Endothelial cell of umbilical vein (primary cell): ENCODE results near the gene LHCGR. TPM values are rescaled to one million over a fixed set of nuclear protein-coding genes. Genes with fewer than 3 reads are reported as not detected.

Experiments used
- BruUV-seq: library from RNA; stranded (reverse); fragments of 400-500 nt; replicated peaks from 2 replicates; lab custom pipeline; 2021; lab: Mats Ljungman, UMichigan
- CTCF ChIA-PET: fragments of 300-600, 350-600 bp; sonication (Branson Sonifier 250); formaldehyde crosslinking; loops from one replicate; lab custom pipeline; 2021; ENCODE audit warnings: antibody characterized with exemption, inconsistent platforms; lab: Charles Lee
- POLR2A ChIA-PET: fragments of 300-600, 350-600 bp; sonication (Branson Sonifier 250); formaldehyde crosslinking; loops from one replicate; lab custom pipeline; 2021; ENCODE audit warnings: antibody characterized with exemption, inconsistent platforms; lab: Charles Lee
- DNase-seq: peaks from one replicate; pipeline ENCODE4 v3.0.0-alpha.2; 2011; ENCODE audit warnings: low read depth, low spot score
- FAIRE-seq: peaks from 2 replicates; lab custom pipeline; 2011; peaks lifted over from hg19 to GRCh38; lab: Jason Lieb, UNC
- H2AFZ ChIP-seq: 2 replicates; pipeline ENCODE4 v1.6.0; 2012; ENCODE audit warnings: low read depth, low read length, control low read depth, inconsistent platforms
- H3K27ac ChIP-seq: 2 replicates; pipeline ENCODE4 v1.5.1; 2011; ENCODE audit warnings: low read depth, mild to moderate bottlenecking, control low read depth, low read length, moderate library complexity; ENCODE audit not compliant: insufficient read depth
- H3K27me3 ChIP-seq, 2 experiments: 2 replicates each; pipeline versions ENCODE4 v1.6.0 to v1.6.1; 2011; ENCODE audit warnings: low read length in 2 of 2, mixed read lengths in 1 of 2; ENCODE audit not compliant: control insufficient read depth in 2 of 2, insufficient read depth in 2 of 2
- H3K36me3 ChIP-seq, 2 experiments: 2 replicates in 1 of 2; 3 replicates in 1 of 2; pipeline ENCODE4 v1.5.1; 2011; ENCODE audit warnings: low read length in 2 of 2, mild to moderate bottlenecking in 1 of 2, moderate library complexity in 1 of 2; ENCODE audit not compliant: control insufficient read depth in 2 of 2, insufficient read depth in 2 of 2; ENCODE audit errors: extremely low read depth in 1 of 2
- H3K4me1 ChIP-seq: 3 replicates; pipeline ENCODE4 v1.5.1; 2011; ENCODE audit warnings: mild to moderate bottlenecking, low read length; ENCODE audit not compliant: control insufficient read depth, insufficient read depth; ENCODE audit errors: extremely low read depth
- H3K4me2 ChIP-seq: 2 replicates; pipeline ENCODE4 v1.6.1; 2011; ENCODE audit warnings: low read length, control low read depth, mixed read lengths; ENCODE audit not compliant: insufficient read depth
- H3K4me3 ChIP-seq, 3 experiments: fragments of 200-600 bp in 1 of 3; sonication (generic), shearing (Covaris generic) in 1 of 3; replicated peaks in 1 of 3; 2 replicates each; pipeline ENCODE4 v1.5.1; 2011 to 2016; ENCODE audit warnings: control low read depth in 3 of 3, low read length in 3 of 3, mild to moderate bottlenecking in 2 of 3, inconsistent platforms in 1 of 3, low read depth in 1 of 3, moderate library complexity in 1 of 3; ENCODE audit not compliant: insufficient read depth in 1 of 3
- H3K79me2 ChIP-seq: 2 replicates; pipeline ENCODE4 v1.6.0; 2012; ENCODE audit warnings: low read length, inconsistent platforms; ENCODE audit not compliant: control insufficient read depth, insufficient read depth
- H3K9ac ChIP-seq: replicated peaks from 2 replicates; pipeline ENCODE3; 2011; ENCODE audit warnings: low read length, control low read depth; ENCODE audit not compliant: insufficient read depth; ENCODE audit errors: extremely low read depth
- H3K9me1 ChIP-seq: replicated peaks from 3 replicates; pipeline ENCODE4 v1.6.0; 2011; ENCODE audit warnings: mild to moderate bottlenecking, low read length; ENCODE audit not compliant: control insufficient read depth, insufficient read depth; ENCODE audit errors: extremely low read depth
- H3K9me3 ChIP-seq: replicated peaks from 2 replicates; pipeline ENCODE4 v1.5.1; 2012; ENCODE audit warnings: low read length, inconsistent platforms; ENCODE audit not compliant: control insufficient read depth, insufficient read depth
- H4K20me1 ChIP-seq: replicated peaks from 2 replicates; pipeline ENCODE3; 2011; ENCODE audit warnings: mild to moderate bottlenecking, low read length; ENCODE audit not compliant: control insufficient read depth, insufficient read depth; ENCODE audit errors: extremely low read depth
- CTCF ChIP-seq, 2 donors: IDR thresholded peaks; 1 replicate in 1 of 2; 2 replicates in 1 of 2; pipeline ENCODE4 v1.5.1; 2011; ENCODE audit warnings: low read length in 2 of 2, mild to moderate bottlenecking in 2 of 2, moderate library complexity in 2 of 2, control low read depth in 1 of 2, inconsistent platforms in 1 of 2, low read depth in 1 of 2; ENCODE audit not compliant: insufficient read depth in 1 of 2; ENCODE audit errors: extremely low read depth in 1 of 2
- EZH2 ChIP-seq: IDR thresholded peaks from 2 replicates; pipeline ENCODE4 v1.6.1; 2012; ENCODE audit warnings: borderline replicate concordance, low read depth, mild to moderate bottlenecking, moderate library complexity, low read length, inconsistent platforms; ENCODE audit not compliant: severe bottlenecking
- FOS ChIP-seq: IDR thresholded peaks from 2 replicates; pipeline ENCODE4 v1.6.1; 2011; ENCODE audit warnings: mild to moderate bottlenecking, low read length, moderate library complexity, borderline replicate concordance; ENCODE audit not compliant: insufficient read depth
- GATA2 ChIP-seq: IDR thresholded peaks from 2 replicates; pipeline ENCODE4 v1.7.0; 2011; ENCODE audit warnings: low read depth, mild to moderate bottlenecking, moderate library complexity, mixed read lengths, low read length; ENCODE audit not compliant: insufficient read length, insufficient read depth
- JUN ChIP-seq: IDR thresholded peaks from 2 replicates; pipeline ENCODE4 v1.6.1; 2011; ENCODE audit warnings: borderline replicate concordance, low read depth; ENCODE audit not compliant: insufficient read length, insufficient read depth
- MYC ChIP-seq: IDR thresholded peaks from one replicate; pipeline ENCODE4 v1.6.1; 2011; ENCODE audit warnings: mild to moderate bottlenecking, low read depth, low read length
- POLR2A ChIP-seq: IDR thresholded peaks from 2 replicates; pipeline ENCODE4 v1.6.1; 2012; ENCODE audit warnings: low read depth, mild to moderate bottlenecking, control low read depth, low read length
- POLR2AphosphoS5 ChIP-seq: IDR thresholded peaks from 2 replicates; pipeline ENCODE4 v1.6.1; 2012; ENCODE audit warnings: low read depth, mild to moderate bottlenecking, control low read depth, low read length, moderate library complexity; ENCODE audit not compliant: insufficient read depth
- dilution Hi-C: fragments of 300-500 bp; cut with MboI; formaldehyde crosslinking; loops from one replicate; pipeline ENCODE4 v1.15.0; 2019; ENCODE audit warnings: low sequenced_read_pairs; ENCODE audit not compliant: extremely low pct_ligation_motif_present
- intact Hi-C: fragments of 100-400 bp; cut with micrococcal nuclease; formaldehyde crosslinking; loops from one replicate; pipeline ENCODE4 v1.10.0; 2022
- polyA plus RNA-seq, 4 experiments: library from polyadenylated mRNA; depleted of rRNA in 3 of 4; stranded (reverse) in 3 of 4; unstranded in 1 of 4; fragments of >200 nt; gene quantifications; 2 replicates each; pipeline versions ENCODE4 v1.2.1 to v1.2.3, GENCODE V29; 2011 to 2012; ENCODE audit warnings: missing spikeins in 1 of 4
- total RNA-seq: library from RNA; stranded (reverse); gene quantifications from 2 replicates; pipeline ENCODE4 v1.2.3, GENCODE V29; 2021
- TF ChIP-seq, protein P1 (sequence below): IDR thresholded peaks from 2 replicates; pipeline ENCODE4 v1.6.1; 2011; ENCODE audit not compliant: insufficient read depth, insufficient read length

LHCGR gene
- total and polyA plus RNA-seq, 2 donors (not counting 3 experiments of a cell fraction or from before 2014, with no cell fraction given) = not detected

GRCh38 chr2:48760826-48761225, 5.3 kb upstream of the LHCGR start:
- ChIA-PET POLR2A (no interaction called here), CTCF (no interaction called here)
- DNase-seq (no peak), FAIRE-seq (no peak)
- no peak overlapping the region for H3K9ac ChIP-seq
- no peaks in the 10 kb centered on the region for H4K20me1 ChIP-seq
- no TSS peak for BruUV-seq
- dilution Hi-C loops (no loop called here), intact Hi-C loops (no loop called here)
- no peaks in the 10 kb centered on the region for H3K9me1 ChIP-seq
- H3K4me3 ChIP-seq = no peak overlapping the region
- no peaks in the 10 kb centered on the region for H3K4me1 ChIP-seq
- no peak overlapping the region for H2AFZ ChIP-seq
- H3K9me3 ChIP-seq = no peaks in the 10 kb centered on the region
- no peak overlapping the region for H3K27ac ChIP-seq
- H3K79me2 ChIP-seq = no peaks in the 10 kb centered on the region
- peaks cover 2 to 6% of the 10 kb centered on the region in 2 experiments for H3K27me3 ChIP-seq
- no peaks in the 10 kb centered on the region for H3K36me3 ChIP-seq
- no peak overlapping the region for H3K4me2 ChIP-seq
- TF ChIP-seq CTCF (IDR thresholded peaks at IDR 0.05; ENCODE audit: extremely low read depth in 1 of 2, insufficient read depth in 1 of 2, low read depth in 1 of 2, low read length in 2 of 2) (no peak), EZH2 (no peak), GATA2 (no peak), FOS (no peak), MYC (no peak), POLR2AphosphoS5 (no peak), POLR2A (no peak), JUN (no peak)
- TF ChIP-seq, protein P1, sequence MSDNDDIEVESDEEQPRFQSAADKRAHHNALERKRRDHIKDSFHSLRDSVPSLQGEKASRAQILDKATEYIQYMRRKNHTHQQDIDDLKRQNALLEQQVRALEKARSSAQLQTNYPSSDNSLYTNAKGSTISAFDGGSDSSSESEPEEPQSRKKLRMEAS = no peak
